A549 (cell line): ENCODE results near the gene CISTR. TPM values are rescaled to one million over a fixed set of nuclear protein-coding genes. Genes with fewer than 3 reads are reported as not detected.

Experiments used
- ATAC-seq, 2 experiments: fragments of 200-7000 bp in 1 of 2; fragments of >200 bp in 1 of 2; cut with Nextera tagmentation in 1 of 2; cut with Tn5 transposase in 1 of 2; 3 replicates each; pipeline versions ENCODE4 v1.8.0 to v1.9.1; 2018 to 2020; ENCODE audit warnings: mild to moderate bottlenecking in 1 of 2, moderate library complexity in 1 of 2
- CTCF ChIA-PET: fragments of 300-600 bp; sonication (Branson Sonifier 250); formaldehyde crosslinking; extraction: SDS; loops from one replicate; lab custom pipeline; 2021; ENCODE audit warnings: antibody characterized with exemption, inconsistent platforms; lab: Yijun Ruan, JAX
- POLR2A ChIA-PET: fragments of 350-600 bp; formaldehyde crosslinking; extraction: SDS; loops from one replicate; lab custom pipeline; 2021; ENCODE audit warnings: antibody characterized with exemption, inconsistent platforms; lab: Yijun Ruan, JAX
- DNase-seq, 2 experiments: peaks; one replicate each; pipeline versions ENCODE4 v3.0.0 to v3.0.0-alpha.2; 2011 to 2016; ENCODE audit warnings: low read depth in 1 of 2, low spot score in 1 of 2
- FAIRE-seq: peaks from 2 replicates; lab custom pipeline; 2011; peaks lifted over from hg19 to GRCh38; lab: Jason Lieb, UNC
- H3K27ac ChIP-seq, 2 experiments: fragments of >200 bp; sonication (Bioruptor Twin); formaldehyde crosslinking; 3 replicates each; pipeline ENCODE4 v1.5.1; 2016 to 2017
- H3K4me1 ChIP-seq: fragments of >200 bp; sonication (Bioruptor Twin); formaldehyde crosslinking; 3 replicates; pipeline ENCODE4 v1.6.1; 2016
- H3K4me2 ChIP-seq: fragments of >200 bp; sonication (Bioruptor Twin); formaldehyde crosslinking; 3 replicates; pipeline ENCODE4 v1.6.1; 2016
- H3K4me3 ChIP-seq: fragments of >200 bp; sonication (Bioruptor Twin); formaldehyde crosslinking; 3 replicates; pipeline ENCODE4 v1.5.1; 2016
- H3K9me3 ChIP-seq: fragments of >200 bp; sonication (Bioruptor Twin); formaldehyde crosslinking; 3 replicates; pipeline ENCODE4 v1.6.1; 2016
- CBX2 ChIP-seq: fragments of 200-600 bp; sonication (generic); IDR thresholded peaks from 2 replicates; pipeline ENCODE4 v1.6.1; 2016; ENCODE audit warnings: low read depth, mild to moderate bottlenecking, borderline replicate concordance
- CHD2 ChIP-seq: fragments of 150-350 bp; IDR thresholded peaks from 2 replicates; pipeline ENCODE4 v1.6.1; 2014; ENCODE audit warnings: low read length; ENCODE audit not compliant: partially characterized antibody
- CTCF ChIP-seq: fragments of >200 bp; sonication (Bioruptor Twin); formaldehyde crosslinking; IDR thresholded peaks from 3 replicates; pipeline ENCODE4 v1.5.1; 2016
- EP300 ChIP-seq, 2 experiments: fragments of >200 bp; sonication (Bioruptor Twin); formaldehyde crosslinking; IDR thresholded peaks; 2 replicates in 1 of 2; 3 replicates in 1 of 2; pipeline ENCODE4 v1.6.1; 2016 to 2017
- FOXS1 ChIP-seq: fragments of 250-450 bp; sonication (Bioruptor Pico); IDR thresholded peaks from 2 replicates; pipeline ENCODE4 v1.5.0; 2020; ENCODE audit warnings: mild to moderate bottlenecking, moderate library complexity
- HMGXB4 ChIP-seq: fragments of 250-450 bp; sonication (Bioruptor Pico); IDR thresholded peaks from 2 replicates; pipeline ENCODE4 v1.5.0; 2021; ENCODE audit warnings: mild to moderate bottlenecking, moderate library complexity, borderline replicate concordance
- MAFK ChIP-seq: fragments of 450-650 bp; IDR thresholded peaks from 2 replicates; pipeline ENCODE4 v1.6.1; 2014; ENCODE audit not compliant: partially characterized antibody
- MYC ChIP-seq: IDR thresholded peaks from 2 replicates; pipeline ENCODE4 v1.6.1; 2012; ENCODE audit warnings: mild to moderate bottlenecking, inconsistent platforms, low read length, improper control_type of control experiment, borderline replicate concordance
- NPAS2 ChIP-seq: fragments of 250-450 bp; sonication (Bioruptor Pico); IDR thresholded peaks from 2 replicates; pipeline ENCODE4 v1.8.0; 2022; ENCODE audit warnings: mild to moderate bottlenecking, moderate library complexity, borderline replicate concordance
- NR3C1 ChIP-seq: fragments of >200 bp; sonication (Bioruptor Twin); formaldehyde crosslinking; IDR thresholded peaks from 3 replicates; pipeline ENCODE4 v1.6.1; 2017
- PHF8 ChIP-seq: fragments of 200-600 bp; sonication (generic); IDR thresholded peaks from 2 replicates; pipeline ENCODE4 v1.6.1; 2016; ENCODE audit warnings: low read depth, mild to moderate bottlenecking, antibody characterized with exemption, moderate library complexity, borderline replicate concordance
- RAD21 ChIP-seq, 2 experiments: fragments of >200 bp in 1 of 2; sonication (Bioruptor Twin) in 1 of 2; formaldehyde crosslinking in 1 of 2; IDR thresholded peaks in 1 of 2; conservative IDR thresholded peaks in 1 of 2; 2 replicates in 1 of 2; 3 replicates in 1 of 2; pipeline ENCODE4 v1.6.1; 2012 to 2018; ENCODE audit warnings: inconsistent platforms in 1 of 2
- RFX5 ChIP-seq: fragments of 450-650 bp; IDR thresholded peaks from 2 replicates; pipeline ENCODE4 v1.7.1; 2014; ENCODE audit warnings: antibody characterized with exemption, mild to moderate bottlenecking, moderate library complexity
- SMC3 ChIP-seq: fragments of >200 bp; sonication (Bioruptor Twin); formaldehyde crosslinking; IDR thresholded peaks from 3 replicates; pipeline ENCODE4 v1.6.1; 2018; ENCODE audit warnings: inconsistent platforms
- SREBF2 ChIP-seq: fragments of 450-650 bp; IDR thresholded peaks from 2 replicates; pipeline ENCODE4 v1.6.1; 2014; ENCODE audit warnings: mild to moderate bottlenecking, moderate library complexity
- ZFP36 ChIP-seq: fragments of 450-650 bp; IDR thresholded peaks from 2 replicates; pipeline ENCODE4 v1.6.1; 2014; ENCODE audit warnings: borderline replicate concordance; ENCODE audit not compliant: partially characterized antibody
- ZNF302 ChIP-seq: fragments of 250-450 bp; sonication (Bioruptor Pico); IDR thresholded peaks from 2 replicates; pipeline ENCODE4 v1.9.0; 2021; ENCODE audit warnings: inconsistent platforms, mild to moderate bottlenecking, moderate library complexity
- ZSCAN20 ChIP-seq: fragments of 250-450 bp; sonication (Bioruptor Pico); IDR thresholded peaks from 2 replicates; pipeline ENCODE4 v1.8.0; 2022; ENCODE audit warnings: mild to moderate bottlenecking, moderate library complexity
- WGBS: methylation state at CpG from one replicate; pipeline ENCODE4 v1.1.6; 2017; ENCODE audit errors: missing lambda C conversion rate; 5-methylcytosine and 5-hydroxymethylcytosine counted together
- polyA plus RNA-seq, 4 experiments: library from polyadenylated mRNA; depleted of rRNA in 3 of 4; stranded (reverse); fragments of >200 nt; fragmentation: RNase III in 1 of 4; extraction: RNeasy Plus Mini Kit Qiagen cat#74134 plus additional on column Dnase treatment in 1 of 4; gene quantifications; 2 replicates in 3 of 4; 3 replicates in 1 of 4; pipeline ENCODE4 v1.2.3, GENCODE V29; 2011 to 2017
- TF ChIP-seq, protein P1 (sequence below): fragments of 450-650 bp; IDR thresholded peaks from 2 replicates; pipeline ENCODE4 v1.6.1; 2014; ENCODE audit warnings: antibody characterized with exemption

Gene CISTR
- polyA plus RNA-seq, 2 of the 4 experiments (the other 2 are of a cell fraction), result not detected

DNA sequence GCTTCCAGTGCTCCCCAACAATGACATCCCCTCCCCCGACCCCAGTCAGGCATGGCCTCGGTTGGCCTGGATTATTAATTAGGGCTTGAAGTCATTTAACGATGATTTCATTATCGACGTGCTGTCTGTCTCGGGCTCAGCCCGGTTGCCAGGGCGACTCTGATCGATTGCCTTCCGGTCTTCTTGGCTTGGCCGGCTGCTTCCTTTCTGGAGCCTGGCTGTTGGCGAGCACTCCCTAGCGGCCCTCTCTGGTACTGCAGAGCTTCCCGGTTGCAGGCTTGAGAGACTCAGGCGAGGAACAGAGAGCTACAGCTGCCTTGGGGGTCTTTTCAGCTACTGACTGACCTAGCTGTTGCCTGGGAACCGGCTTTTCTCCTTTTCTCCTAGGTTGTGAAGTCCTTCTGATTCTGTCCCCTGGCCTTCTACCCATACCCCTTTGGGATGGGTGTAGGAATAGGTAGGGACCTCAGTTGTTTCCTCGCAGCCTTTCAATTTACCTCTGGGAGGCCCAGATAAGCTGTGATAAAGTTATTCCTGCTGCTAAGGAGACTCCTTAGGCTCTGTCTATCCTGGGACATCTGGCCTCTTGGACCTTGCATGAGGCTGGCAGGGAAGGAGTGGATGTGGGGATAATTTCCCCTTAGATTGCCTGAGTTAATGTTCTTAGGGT lies 5.5 kb upstream of the CISTR start:
- ATAC-seq (peak; percentile 59 to 84; a peak in 5 of 6 replicates), FAIRE-seq (no peak), DNase-seq (peak; percentile 78 to 86)
- peaks cover 11% of the 10 kb centered on the region; the same call in 1 of the 3 replicates for H3K4me1 ChIP-seq
- peak overlapping the region; percentile 53 to 73; a peak in 5 of 6 replicates for H3K27ac ChIP-seq
- 8% methylated on average over 17 of the region's 17 CpGs for WGBS
- 0 out of 3 replicates have a peak, but pooled peaks cover 4% of the 10 kb centered on the region for H3K9me3 ChIP-seq
- POLR2A ChIA-PET, result interaction anchor here (0.7 kb wide), 2 partner anchors 199 to 472 kb away, joined by 5 to 10 read pairs; no protein-coding TSS in a partner anchor
- peak overlapping the region; percentile 30; the same call in 2 of the 3 replicates for H3K4me3 ChIP-seq
- TF ChIP-seq MYC (no peak), ZSCAN20 (CRISPR knock-in tag) (no peak), CTCF (peak; percentile 65), MAFK (no peak), CBX2 (no peak), RFX5 (no peak), PHF8 (no peak), HMGXB4 (CRISPR knock-in tag) (no peak), NPAS2 (CRISPR knock-in tag) (no peak), RAD21 (conservative IDR thresholded peaks at IDR 0.05 in 1 of 2, IDR thresholded peaks at IDR 0.05 in 1 of 2) (peak; percentile 24 to 60; a peak in 3 of 5 replicates), EP300 (IDR thresholded peaks at IDR 0.05) (no peak), NR3C1 (no peak), FOXS1 (CRISPR knock-in tag) (no peak), CHD2 (no peak), ZFP36 (no peak), SMC3 (0 out of 3 replicates have a peak, but pooled peaks have one; percentile 16), ZNF302 (no peak), SREBF2 (no peak)
- TF ChIP-seq, protein P1, sequence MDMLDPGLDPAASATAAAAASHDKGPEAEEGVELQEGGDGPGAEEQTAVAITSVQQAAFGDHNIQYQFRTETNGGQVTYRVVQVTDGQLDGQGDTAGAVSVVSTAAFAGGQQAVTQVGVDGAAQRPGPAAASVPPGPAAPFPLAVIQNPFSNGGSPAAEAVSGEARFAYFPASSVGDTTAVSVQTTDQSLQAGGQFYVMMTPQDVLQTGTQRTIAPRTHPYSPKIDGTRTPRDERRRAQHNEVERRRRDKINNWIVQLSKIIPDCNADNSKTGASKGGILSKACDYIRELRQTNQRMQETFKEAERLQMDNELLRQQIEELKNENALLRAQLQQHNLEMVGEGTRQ, result no peak
- peak overlapping the region; percentile 75 for H3K4me2 ChIP-seq
- CTCF ChIA-PET, result interaction anchor here (0.6 to 12.9 kb wide), 43 partner anchors 8 to 451 kb away, joined by 3 to 199 read pairs (median 4); partner anchors contain the start of genes ATP5MC2 and HOXC10
